Endodermal cell (in vitro differentiated cells): ENCODE measurements around the gene NR4A3. TPM values are rescaled to one million over a fixed set of nuclear protein-coding genes. Genes with fewer than 3 reads are reported as not detected.

Experiments
- DNase-seq: peaks from one replicate; pipeline ENCODE4 v3.0.0-alpha.2; 2017
- H3K27ac ChIP-seq: 2 replicates; pipeline ENCODE4 v1.5.1; 2013; ENCODE audit warnings: mild to moderate bottlenecking, low read depth, low read length, moderate library complexity
- H3K27me3 ChIP-seq: 2 replicates; pipeline ENCODE4 v1.6.1; 2013; ENCODE audit warnings: mild to moderate bottlenecking, low read length, moderate library complexity; ENCODE audit not compliant: insufficient read depth, control insufficient read depth, poor library complexity, severe bottlenecking
- H3K36me3 ChIP-seq: 2 replicates; pipeline ENCODE4 v1.7.0; 2013; ENCODE audit warnings: mild to moderate bottlenecking, low read length, moderate library complexity; ENCODE audit not compliant: control insufficient read depth, insufficient read depth
- H3K4me1 ChIP-seq: one replicate; pipeline ENCODE4 v1.7.0; 2013; ENCODE audit warnings: low read length; ENCODE audit not compliant: control insufficient read depth, insufficient read depth
- H3K4me3 ChIP-seq: 2 replicates; pipeline ENCODE4 v1.5.1; 2013; ENCODE audit warnings: mild to moderate bottlenecking, low read length, moderate library complexity
- H3K9ac ChIP-seq: 2 replicates; pipeline ENCODE4 v1.6.1; 2013; ENCODE audit warnings: mild to moderate bottlenecking, low read length, moderate library complexity; ENCODE audit not compliant: poor library complexity, severe bottlenecking; ENCODE audit errors: extremely low read depth
- H3K9me3 ChIP-seq: 2 replicates; pipeline ENCODE4 v1.6.1; 2013; ENCODE audit warnings: mild to moderate bottlenecking, low read length, moderate library complexity; ENCODE audit not compliant: control insufficient read depth
- H3K27ac Mint-ChIP-seq: 2 replicates; pipeline ENCODE4 v1.8.0; 2020; ENCODE audit warnings: mixed read lengths
- H3K27me3 Mint-ChIP-seq: 2 replicates; pipeline ENCODE4 v1.8.0; 2021; ENCODE audit warnings: mild to moderate bottlenecking, mixed read lengths; ENCODE audit not compliant: insufficient read depth
- H3K36me3 Mint-ChIP-seq: 2 replicates; pipeline ENCODE4 v1.8.0; 2020; ENCODE audit warnings: low read depth, mixed read lengths
- H3K4me1 Mint-ChIP-seq: 2 replicates; pipeline ENCODE4 v1.8.0; 2020; ENCODE audit warnings: mixed read lengths
- H3K4me3 Mint-ChIP-seq: 2 replicates; pipeline ENCODE4 v1.8.0; 2020; ENCODE audit warnings: mild to moderate bottlenecking, moderate library complexity, mixed read lengths
- H3K9me3 Mint-ChIP-seq: 2 replicates; pipeline ENCODE4 v1.8.0; 2020; ENCODE audit warnings: mild to moderate bottlenecking, mixed read lengths
- WGBS, 2 experiments: methylation state at CpG; one replicate each; pipeline versions ENCODE4 v1.1.5 to v1.1.7; 2013; ENCODE audit warnings: missing lambda C conversion rate in 2 of 2, mixed read lengths in 1 of 2; ENCODE audit not compliant: insufficient coverage in 1 of 2, insufficient read length in 1 of 2; 5-methylcytosine and 5-hydroxymethylcytosine counted together
- total RNA-seq, 2 donors: library from RNA; stranded (reverse); fragmentation: NEBNext Ultra II Directional in 1 of 2; extraction: Animal tissue kit (Norgen Biotek cat#: 25700) in 1 of 2; gene quantifications; 2 replicates in 1 of 2; 3 replicates in 1 of 2; pipeline ENCODE4 v1.2.1, GENCODE V29; 2021
- TF ChIP-seq, protein P1 (sequence below): fragments of 200-600 bp; sonication (generic); conservative IDR thresholded peaks from 2 replicates; pipeline ENCODE4 v1.5.0; 2021; ENCODE audit warnings: antibody characterized with exemption, mild to moderate bottlenecking

The NR4A3 gene
- total RNA-seq, 2 donors from 2014 or later: 0.37 to 0.75 TPM

DNA sequence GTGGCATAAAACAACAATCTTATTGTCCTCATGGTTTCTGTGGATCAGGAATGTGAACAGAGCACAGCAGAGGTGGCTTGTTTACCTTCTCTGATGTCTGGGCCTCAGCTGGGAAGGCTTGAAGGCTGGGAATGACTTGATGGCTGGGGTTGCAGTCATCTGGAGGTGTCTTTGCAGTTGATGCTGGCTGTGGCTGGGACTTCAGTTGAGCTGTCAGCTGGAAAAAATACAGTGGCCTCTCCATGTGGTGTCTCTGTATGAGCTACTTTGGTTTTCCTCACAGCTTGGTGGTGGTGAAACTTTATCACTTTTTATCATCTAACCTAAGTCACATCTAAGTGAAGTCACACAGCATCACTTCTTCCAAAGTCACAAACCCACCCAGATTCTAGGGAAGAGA lies 60.1 kb downstream of the NR4A3 start:
- Histone ChIP-seq H3K4me1 (no peaks in the 10 kb centered on the region), H3K9me3 (no peaks in the 10 kb centered on the region), H3K27ac (no peak overlapping the region), H3K36me3 (no peaks in the 10 kb centered on the region), H3K27me3 (no peaks in the 10 kb centered on the region), H3K4me3 (no peak overlapping the region), H3K9ac (no peak overlapping the region)
- Mint-ChIP-seq H3K4me1 (no peaks in the 10 kb centered on the region), H3K27me3 (no peaks in the 10 kb centered on the region), H3K9me3 (peaks cover 3% of the 10 kb centered on the region), H3K27ac (no peak overlapping the region), H3K36me3 (no peaks in the 10 kb centered on the region), H3K4me3 (no peak overlapping the region)
- DNase-seq: no peak
- TF ChIP-seq, protein P1, sequence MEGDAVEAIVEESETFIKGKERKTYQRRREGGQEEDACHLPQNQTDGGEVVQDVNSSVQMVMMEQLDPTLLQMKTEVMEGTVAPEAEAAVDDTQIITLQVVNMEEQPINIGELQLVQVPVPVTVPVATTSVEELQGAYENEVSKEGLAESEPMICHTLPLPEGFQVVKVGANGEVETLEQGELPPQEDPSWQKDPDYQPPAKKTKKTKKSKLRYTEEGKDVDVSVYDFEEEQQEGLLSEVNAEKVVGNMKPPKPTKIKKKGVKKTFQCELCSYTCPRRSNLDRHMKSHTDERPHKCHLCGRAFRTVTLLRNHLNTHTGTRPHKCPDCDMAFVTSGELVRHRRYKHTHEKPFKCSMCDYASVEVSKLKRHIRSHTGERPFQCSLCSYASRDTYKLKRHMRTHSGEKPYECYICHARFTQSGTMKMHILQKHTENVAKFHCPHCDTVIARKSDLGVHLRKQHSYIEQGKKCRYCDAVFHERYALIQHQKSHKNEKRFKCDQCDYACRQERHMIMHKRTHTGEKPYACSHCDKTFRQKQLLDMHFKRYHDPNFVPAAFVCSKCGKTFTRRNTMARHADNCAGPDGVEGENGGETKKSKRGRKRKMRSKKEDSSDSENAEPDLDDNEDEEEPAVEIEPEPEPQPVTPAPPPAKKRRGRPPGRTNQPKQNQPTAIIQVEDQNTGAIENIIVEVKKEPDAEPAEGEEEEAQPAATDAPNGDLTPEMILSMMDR: no peak

DNA sequence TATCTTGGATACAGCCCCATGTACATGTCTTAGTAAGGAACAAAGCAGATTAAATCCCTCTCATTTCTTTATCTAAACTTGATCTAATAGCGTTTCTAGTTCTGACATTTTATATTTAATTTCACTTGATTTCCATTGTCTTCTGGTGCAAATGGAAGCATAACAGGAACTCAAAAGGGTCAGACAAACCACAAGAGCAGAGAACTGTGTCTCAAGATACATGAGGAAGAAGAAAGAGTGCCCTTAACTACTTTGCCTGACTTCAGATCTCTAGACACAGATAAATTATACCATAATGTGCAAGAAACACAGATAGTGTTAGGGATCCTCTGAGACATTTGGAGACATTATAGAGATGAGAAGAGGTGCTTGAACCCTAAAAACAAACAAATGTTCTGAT lies 64.1 kb downstream of the NR4A3 start:
- WGBS, 2 experiments: 90% methylated on average over 1 of the region's 1 CpG; no CpG with 5 or more reads in 1 of the 2 experiments

DNA sequence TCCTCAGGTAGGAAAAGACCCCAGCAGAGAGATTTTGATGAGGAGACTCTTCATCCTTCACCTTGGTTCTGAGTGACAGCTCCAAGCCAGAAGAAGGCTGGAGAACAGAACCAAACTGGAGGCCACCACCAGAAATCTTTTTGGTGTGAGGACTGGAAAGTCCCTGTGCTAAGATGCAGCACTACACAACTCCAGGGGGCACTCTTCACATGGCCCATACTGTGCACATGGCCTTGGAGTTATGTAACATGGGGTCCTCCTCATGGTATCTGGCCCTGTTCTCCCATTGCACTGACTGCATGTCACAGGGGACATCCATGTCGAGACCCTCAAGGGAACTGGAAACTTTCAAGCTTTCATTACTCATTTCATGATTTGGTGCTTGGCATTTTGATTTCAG lies 67.4 kb downstream of the NR4A3 start:
- H3K27me3 ChIP-seq: no peaks in the 10 kb centered on the region
- H3K27me3 Mint-ChIP-seq: no peaks in the 10 kb centered on the region
- H3K36me3 Mint-ChIP-seq: no peaks in the 10 kb centered on the region
- no peaks in the 10 kb centered on the region for H3K4me1 Mint-ChIP-seq
- no peak for DNase-seq
- H3K27ac ChIP-seq: no peak overlapping the region
- H3K9ac ChIP-seq: no peak overlapping the region
- H3K4me1 ChIP-seq: no peaks in the 10 kb centered on the region
- no peaks in the 10 kb centered on the region for H3K36me3 ChIP-seq
- 93 to 100% methylated on average over 1 of the region's 1 CpG for WGBS, 2 experiments
- no peak overlapping the region for H3K4me3 ChIP-seq
- TF ChIP-seq, protein P1: peak; percentile 15
- H3K27ac Mint-ChIP-seq: no peak overlapping the region
- no peak overlapping the region for H3K4me3 Mint-ChIP-seq
- H3K9me3 ChIP-seq: no peaks in the 10 kb centered on the region
- H3K9me3 Mint-ChIP-seq: no peaks in the 10 kb centered on the region

More for the DNA sequence above, 64.1 kb downstream of the NR4A3 start:
- Histone ChIP-seq H3K27ac (no peak overlapping the region), H3K36me3 (no peaks in the 10 kb centered on the region), H3K4me3 (no peak overlapping the region), H3K27me3 (no peaks in the 10 kb centered on the region), H3K9me3 (no peaks in the 10 kb centered on the region), H3K9ac (no peak overlapping the region), H3K4me1 (no peaks in the 10 kb centered on the region)
- Mint-ChIP-seq H3K27ac (no peak overlapping the region), H3K9me3 (peaks cover 3% of the 10 kb centered on the region), H3K36me3 (no peaks in the 10 kb centered on the region), H3K4me3 (no peak overlapping the region), H3K4me1 (no peaks in the 10 kb centered on the region), H3K27me3 (no peaks in the 10 kb centered on the region)
- TF ChIP-seq, protein P1: no peak
- DNase-seq: no peak
